MM.1S (cell line): Measurements from ENCODE around the gene PCAT6.

Experiments used
- DNase-seq: peaks from one replicate; pipeline ENCODE4 v3.0.0-alpha.2; 2015
- H2AFZ ChIP-seq: fragments of 300-600 bp; sonication (generic); 2 replicates; pipeline ENCODE4 v1.6.0; 2016; ENCODE audit warnings: antibody characterized with exemption, low read length
- H3F3A ChIP-seq: fragments of 300-600 bp; sonication (generic); 2 replicates; pipeline ENCODE4 v1.6.1; 2016; ENCODE audit warnings: mild to moderate bottlenecking, antibody characterized with exemption, low read length, moderate library complexity, mixed read lengths; ENCODE audit not compliant: insufficient read depth
- H3K27ac ChIP-seq: fragments of 300-600 bp; sonication (generic); 2 replicates; pipeline ENCODE4 v1.5.1; 2016; ENCODE audit warnings: mild to moderate bottlenecking, low read length
- H3K27me3 ChIP-seq: fragments of 300-600 bp; sonication (generic); replicated peaks from 2 replicates; pipeline ENCODE4 v1.6.0; 2016; ENCODE audit warnings: low read length; ENCODE audit not compliant: insufficient read depth
- H3K36me3 ChIP-seq: fragments of 300-600 bp; sonication (generic); replicated peaks from 2 replicates; pipeline ENCODE4 v1.6.1; 2016; ENCODE audit warnings: mild to moderate bottlenecking, low read length, mixed read lengths; ENCODE audit not compliant: insufficient read depth
- H3K4me1 ChIP-seq: fragments of 300-600 bp; sonication (generic); 2 replicates; pipeline ENCODE4 v1.6.1; 2016; ENCODE audit warnings: low read length, mixed read lengths
- H3K4me2 ChIP-seq: fragments of 300-600 bp; sonication (generic); 2 replicates; pipeline ENCODE4 v1.6.0; 2016; ENCODE audit warnings: low read depth, low read length
- H3K4me3 ChIP-seq: fragments of 300-600 bp; sonication (generic); 2 replicates; pipeline ENCODE4 v1.5.1; 2016; ENCODE audit warnings: low read length, mixed read lengths
- H3K79me2 ChIP-seq: fragments of 300-600 bp; sonication (generic); 2 replicates; pipeline ENCODE4 v1.6.1; 2016; ENCODE audit warnings: mixed run types, low read length, mixed read lengths
- H3K9ac ChIP-seq: fragments of 300-600 bp; sonication (generic); 2 replicates; pipeline ENCODE4 v1.6.1; 2016; ENCODE audit warnings: low read length, mixed read lengths
- H3K9me2 ChIP-seq: fragments of 300-600 bp; sonication (generic); replicated peaks from 2 replicates; pipeline ENCODE4 v1.6.1; 2016; ENCODE audit warnings: mild to moderate bottlenecking, low read length, mixed read lengths; ENCODE audit not compliant: insufficient read depth
- H3K9me3 ChIP-seq: fragments of 300-600 bp; sonication (generic); replicated peaks from 2 replicates; pipeline ENCODE4 v1.6.1; 2016; ENCODE audit warnings: mild to moderate bottlenecking, low read length, mixed read lengths; ENCODE audit not compliant: insufficient read depth
- H4K20me1 ChIP-seq: fragments of 300-600 bp; sonication (generic); 2 replicates; pipeline ENCODE4 v1.6.1; 2016; ENCODE audit warnings: mild to moderate bottlenecking, low read length, moderate library complexity, mixed read lengths; ENCODE audit not compliant: insufficient read depth
- CTCF ChIP-seq: fragments of 300-600 bp; sonication (generic); IDR thresholded peaks from 2 replicates; pipeline ENCODE4 v1.5.1; 2016; ENCODE audit warnings: antibody characterized with exemption, low read length, mixed read lengths
- EZH2 ChIP-seq: fragments of 300-600 bp; sonication (generic); optimal IDR thresholded peaks from 2 replicates; pipeline ENCODE3; 2017; ENCODE audit warnings: low read depth, mild to moderate bottlenecking, antibody characterized with exemption, low read length, mixed read lengths
- EZH2phosphoT487 ChIP-seq: fragments of 300-600 bp; sonication (generic); IDR thresholded peaks from 2 replicates; pipeline ENCODE4 v1.6.1; 2018; ENCODE audit warnings: antibody characterized with exemption, low read length

PCAT6 gene

GRCh38 chr1:202854787-202855186, 44.0 kb downstream of the PCAT6 start:
- TF ChIP-seq CTCF (no peak), EZH2 (no peak), EZH2phosphoT487 (no peak)
- Histone ChIP-seq H3K4me1 (no peaks in the 10 kb centered on the region), H3K9ac (no peak overlapping the region), H3K79me2 (no peaks in the 10 kb centered on the region), H3F3A (no peaks in the 10 kb centered on the region), H3K9me3 (no peaks in the 10 kb centered on the region), H4K20me1 (no peaks in the 10 kb centered on the region), H2AFZ (no peak overlapping the region), H3K36me3 (no peaks in the 10 kb centered on the region), H3K4me3 (no peak overlapping the region), H3K4me2 (no peak overlapping the region), H3K9me2 (no peaks in the 10 kb centered on the region), H3K27me3 (no peaks in the 10 kb centered on the region), H3K27ac (no peak overlapping the region)
- DNase-seq, result no peak

DNA sequence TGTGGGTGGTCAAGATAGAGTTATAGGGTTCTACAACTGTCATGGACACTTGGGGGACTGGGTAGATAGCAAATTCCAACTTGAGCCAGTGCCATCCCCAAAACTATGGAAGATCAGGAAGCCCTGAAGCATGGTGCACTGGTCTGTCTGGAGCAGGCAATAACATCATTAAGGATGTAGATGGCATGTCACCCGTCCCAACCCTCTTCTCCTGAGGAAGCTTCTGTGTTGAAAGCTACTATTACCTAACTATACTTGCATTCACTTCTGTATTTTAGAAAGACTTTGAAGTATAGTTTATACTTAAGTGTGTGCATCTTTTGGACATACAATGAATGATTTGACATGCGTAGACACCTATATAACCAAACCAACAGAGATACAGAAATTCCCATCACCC, 45.3 kb downstream of the PCAT6 start:
- no peaks in the 10 kb centered on the region for H3K79me2 ChIP-seq
- H3K27me3 ChIP-seq, result no peaks in the 10 kb centered on the region
- H4K20me1 ChIP-seq, result no peaks in the 10 kb centered on the region
- H3K4me1 ChIP-seq, result no peaks in the 10 kb centered on the region
- no peak overlapping the region for H3K4me2 ChIP-seq
- H3K4me3 ChIP-seq, result no peak overlapping the region
- TF ChIP-seq CTCF (no peak), EZH2phosphoT487 (no peak), EZH2 (no peak)
- no peaks in the 10 kb centered on the region for H3K9me2 ChIP-seq
- H3K27ac ChIP-seq, result no peak overlapping the region
- no peaks in the 10 kb centered on the region for H3K36me3 ChIP-seq
- no peaks in the 10 kb centered on the region for H3K9me3 ChIP-seq
- no peak overlapping the region for H2AFZ ChIP-seq
- no peak overlapping the region for H3K9ac ChIP-seq
- DNase-seq, result no peak
- H3F3A ChIP-seq, result no peaks in the 10 kb centered on the region

DNA sequence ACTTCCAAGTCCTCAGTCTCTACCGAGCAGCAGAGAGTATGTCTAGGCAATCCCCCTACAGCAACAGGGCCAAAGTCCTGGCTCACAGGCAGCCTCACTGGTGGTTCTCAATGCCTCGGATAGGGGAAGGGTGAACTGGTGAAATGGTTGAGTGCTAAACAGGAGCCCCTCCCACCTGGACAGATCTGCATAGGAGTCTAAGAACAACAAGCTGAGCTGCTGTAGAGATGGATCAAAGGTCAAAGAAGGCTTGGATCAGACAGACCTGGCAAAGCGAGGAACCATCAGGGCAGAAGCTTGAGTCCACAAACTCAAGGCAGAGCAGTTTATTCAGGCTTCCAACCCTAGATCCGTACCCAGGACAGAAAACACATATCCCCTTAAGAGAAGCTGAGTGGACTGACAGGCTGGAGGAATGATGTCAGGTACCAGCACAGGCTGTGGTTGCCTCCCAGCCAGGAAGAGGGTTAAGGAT, 46.4 kb downstream of the PCAT6 start:
- H3K27me3 ChIP-seq, result peaks cover 2% of the 10 kb centered on the region
- H4K20me1 ChIP-seq, result no peaks in the 10 kb centered on the region
- peaks cover 4% of the 10 kb centered on the region; the same call in 1 of the 2 replicates for H3K4me1 ChIP-seq
- no peaks in the 10 kb centered on the region for H3K79me2 ChIP-seq
- H3K4me2 ChIP-seq, result no peak overlapping the region
- no peak overlapping the region for H3K4me3 ChIP-seq
- DNase-seq, result no peak
- no peaks in the 10 kb centered on the region for H3K9me2 ChIP-seq
- no peak overlapping the region for H3K9ac ChIP-seq
- H3K36me3 ChIP-seq, result no peaks in the 10 kb centered on the region
- H3K27ac ChIP-seq, result no peak overlapping the region
- no peak overlapping the region for H2AFZ ChIP-seq
- H3K9me3 ChIP-seq, result no peaks in the 10 kb centered on the region
- TF ChIP-seq CTCF, result no peak
- TF ChIP-seq EZH2phosphoT487, result no peak
- TF ChIP-seq EZH2, result no peak
- no peaks in the 10 kb centered on the region for H3F3A ChIP-seq
